HepG2 (cell line): Measurements from ENCODE around the gene ANKRD52. TPM values are rescaled to one million over a fixed set of nuclear protein-coding genes. Genes with fewer than 3 reads are reported as not detected.

Source experiments
- BRF2 ChIP-seq: sonication (generic); formaldehyde crosslinking; IDR thresholded peaks from 2 replicates; pipeline ENCODE4 v1.8.1; 2022; ENCODE audit warnings: mild to moderate bottlenecking, missing genetic modification reagents
- EP300 ChIP-seq, 3 experiments: sonication (generic) in 1 of 3; formaldehyde crosslinking in 1 of 3; IDR thresholded peaks; 2 replicates each; pipeline versions ENCODE4 v1.5.1 to v1.6.1; 2011 to 2020; ENCODE audit warnings: low read depth in 2 of 3, low read length in 2 of 3, borderline replicate concordance in 1 of 3, improper control_type of control experiment in 1 of 3, mild to moderate bottlenecking in 1 of 3, missing genetic modification reagents in 1 of 3, moderate library complexity in 1 of 3
- HDAC1 ChIP-seq: sonication (generic); formaldehyde crosslinking; IDR thresholded peaks from 2 replicates; pipeline ENCODE4 v1.5.1; 2020; ENCODE audit warnings: mild to moderate bottlenecking, missing genetic modification reagents
- HNRNPL ChIP-seq: fragments of 200-400 bp; formaldehyde crosslinking; IDR thresholded peaks from 2 replicates; pipeline ENCODE4 v1.6.1; 2017; ENCODE audit warnings: mild to moderate bottlenecking, low read depth, low read length
- MED13 ChIP-seq: sonication (generic); formaldehyde crosslinking; IDR thresholded peaks from 2 replicates; pipeline ENCODE4 v1.5.0; 2020; ENCODE audit warnings: missing genetic modification reagents
- MZF1 ChIP-seq: sonication (generic); formaldehyde crosslinking; IDR thresholded peaks from 2 replicates; pipeline ENCODE4 v1.8.1; 2023; ENCODE audit warnings: mild to moderate bottlenecking, missing genetic modification reagents, borderline replicate concordance
- NR2F6 ChIP-seq, 2 experiments: IDR thresholded peaks; 2 replicates each; pipeline ENCODE4 v1.6.1; 2016; ENCODE audit warnings: antibody characterized with exemption in 1 of 2, mild to moderate bottlenecking in 1 of 2
- NR3C1 ChIP-seq: sonication (generic); formaldehyde crosslinking; IDR thresholded peaks from 2 replicates; pipeline ENCODE4 v1.4.0; 2020; ENCODE audit warnings: missing genetic modification reagents
- REST ChIP-seq, 2 experiments: IDR thresholded peaks; 2 replicates each; pipeline ENCODE4 v1.6.1; 2011 to 2012; ENCODE audit warnings: low read length in 2 of 2, borderline replicate concordance in 1 of 2, low read depth in 1 of 2, mild to moderate bottlenecking in 1 of 2, moderate library complexity in 1 of 2
- TOE1 ChIP-seq: sonication (generic); formaldehyde crosslinking; IDR thresholded peaks from 2 replicates; pipeline ENCODE4 v1.4.0; 2020; ENCODE audit warnings: mild to moderate bottlenecking, missing genetic modification reagents
- ZFY ChIP-seq: sonication (generic); formaldehyde crosslinking; IDR thresholded peaks from 2 replicates; pipeline ENCODE4 v1.4.0; 2020; ENCODE audit warnings: missing genetic modification reagents
- ZNF124 ChIP-seq: sonication (generic); formaldehyde crosslinking; IDR thresholded peaks from 2 replicates; pipeline ENCODE4 v1.4.0; 2020; ENCODE audit warnings: missing genetic modification reagents
- ZNF362 ChIP-seq: sonication (generic); formaldehyde crosslinking; IDR thresholded peaks from 2 replicates; pipeline ENCODE4 v1.4.0; 2020; ENCODE audit warnings: missing genetic modification reagents, mild to moderate bottlenecking, borderline replicate concordance
- ZNF44 ChIP-seq: sonication (generic); formaldehyde crosslinking; IDR thresholded peaks from 2 replicates; pipeline ENCODE4 v1.5.1; 2020; ENCODE audit warnings: mild to moderate bottlenecking, missing genetic modification reagents
- ZNF460 ChIP-seq: sonication (generic); formaldehyde crosslinking; IDR thresholded peaks from 2 replicates; pipeline ENCODE4 v1.5.1; 2020; ENCODE audit warnings: missing genetic modification reagents, mild to moderate bottlenecking, borderline replicate concordance
- ZNF563 ChIP-seq: sonication (generic); formaldehyde crosslinking; IDR thresholded peaks from 2 replicates; pipeline ENCODE4 v1.8.0; 2022; ENCODE audit warnings: mild to moderate bottlenecking, moderate library complexity, missing genetic modification reagents
- ZNF7 ChIP-seq: IDR thresholded peaks from 2 replicates; pipeline ENCODE4 v1.6.1; 2016; ENCODE audit warnings: missing biosample characterization, missing genetic modification reagents
- polyA plus RNA-seq, 8 experiments: library from polyadenylated mRNA; depleted of rRNA in 3 of 8; stranded (reverse) in 7 of 8; unstranded in 1 of 8; fragments of >200 nt; fragmentation: Illumina TruSeq in 4 of 8; extraction: Trizol in 4 of 8; gene quantifications; 2 replicates each; pipeline versions ENCODE4 v1.2.1 to v1.2.3, GENCODE V29; 2011 to 2016; ENCODE audit warnings: low read depth in 4 of 8, missing spikeins in 1 of 8, mixed read lengths in 1 of 8; ENCODE audit not compliant: insufficient read depth in 1 of 8
- total RNA-seq, 5 experiments: library from RNA; depleted of rRNA; stranded (reverse); fragments of >200 nt; fragmentation: Illumina TruSeq; extraction: Trizol; gene quantifications; 2 replicates each; pipeline ENCODE4 v1.2.3, GENCODE V29; 2016; ENCODE audit warnings: low read depth in 1 of 5
- TF ChIP-seq, protein P1 (sequence below): IDR thresholded peaks from 2 replicates; pipeline ENCODE4 v1.6.1; 2012; ENCODE audit warnings: low read depth, low read length, improper control_type of control experiment
- TF ChIP-seq, protein P2 (sequence below): sonication (generic); formaldehyde crosslinking; conservative IDR thresholded peaks from 2 replicates; pipeline ENCODE4 v1.4.0; 2020; ENCODE audit warnings: missing genetic modification reagents

ANKRD52 gene
- total and polyA plus RNA-seq, 2 of the 13 experiments (the other 11 are each of a cell fraction or from before 2014, with no cell fraction given), result 7.8 to 9.2 TPM

GRCh38 chr12:56189099-56189917, 68.9 kb downstream of the ANKRD52 start, which contains the start of gene SMARCC2 (continued):
- TF ChIP-seq NR2F6 (IDR thresholded peaks at IDR 0.05) (no peak), NR2F6 (CRISPR knock-in tag; IDR thresholded peaks at IDR 0.05) (peak; percentile 24; the same call in 1 of the 2 replicates), MZF1 (no peak), ZNF460 (CRISPR knock-in tag) (no peak), MED13 (CRISPR knock-in tag) (no peak), EP300 (IDR thresholded peaks at IDR 0.05; ENCODE audit: low read depth in 2 of 2, low read length in 2 of 2) (no peak), EP300 (CRISPR knock-in tag; IDR thresholded peaks at IDR 0.05; ENCODE audit: borderline replicate concordance) (no peak), ZFY (peak; percentile 60; the same call in 1 of the 2 replicates), ZNF362 (no peak), ZNF124 (CRISPR knock-in tag) (no peak; the same call in 1 of the 2 replicates), BRF2 (no peak), ZNF563 (peak; percentile 64; the same call in 1 of the 2 replicates), NR3C1 (CRISPR knock-in tag) (no peak), TOE1 (CRISPR knock-in tag) (peak; percentile 21; the same call in 1 of the 2 replicates), HDAC1 (no peak; the same call in 1 of the 2 replicates), ZNF44 (CRISPR knock-in tag) (no peak), REST (IDR thresholded peaks at IDR 0.05; ENCODE audit: borderline replicate concordance in 1 of 2, low read depth in 1 of 2, low read length in 2 of 2) (0 out of 4 replicates have a peak, but pooled peaks of 1 of the 2 experiments have one; percentile 7), ZNF7 (no peak), HNRNPL (no peak)
- TF ChIP-seq, protein P1, sequence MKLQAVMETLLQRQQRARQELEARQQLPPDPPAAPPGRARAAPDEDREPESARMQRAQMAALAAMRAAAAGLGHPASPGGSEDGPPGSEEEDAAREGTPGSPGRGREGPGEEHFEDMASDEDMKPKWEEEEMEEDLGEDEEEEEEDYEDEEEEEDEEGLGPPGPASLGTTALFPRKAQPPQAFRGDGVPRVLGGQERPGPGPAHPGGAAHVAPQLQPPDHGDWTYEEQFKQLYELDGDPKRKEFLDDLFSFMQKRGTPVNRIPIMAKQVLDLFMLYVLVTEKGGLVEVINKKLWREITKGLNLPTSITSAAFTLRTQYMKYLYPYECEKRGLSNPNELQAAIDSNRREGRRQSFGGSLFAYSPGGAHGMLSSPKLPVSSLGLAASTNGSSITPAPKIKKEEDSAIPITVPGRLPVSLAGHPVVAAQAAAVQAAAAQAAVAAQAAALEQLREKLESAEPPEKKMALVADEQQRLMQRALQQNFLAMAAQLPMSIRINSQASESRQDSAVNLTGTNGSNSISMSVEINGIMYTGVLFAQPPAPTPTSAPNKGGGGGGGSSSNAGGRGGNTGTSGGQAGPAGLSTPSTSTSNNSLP, result no peak
- TF ChIP-seq, protein P2, sequence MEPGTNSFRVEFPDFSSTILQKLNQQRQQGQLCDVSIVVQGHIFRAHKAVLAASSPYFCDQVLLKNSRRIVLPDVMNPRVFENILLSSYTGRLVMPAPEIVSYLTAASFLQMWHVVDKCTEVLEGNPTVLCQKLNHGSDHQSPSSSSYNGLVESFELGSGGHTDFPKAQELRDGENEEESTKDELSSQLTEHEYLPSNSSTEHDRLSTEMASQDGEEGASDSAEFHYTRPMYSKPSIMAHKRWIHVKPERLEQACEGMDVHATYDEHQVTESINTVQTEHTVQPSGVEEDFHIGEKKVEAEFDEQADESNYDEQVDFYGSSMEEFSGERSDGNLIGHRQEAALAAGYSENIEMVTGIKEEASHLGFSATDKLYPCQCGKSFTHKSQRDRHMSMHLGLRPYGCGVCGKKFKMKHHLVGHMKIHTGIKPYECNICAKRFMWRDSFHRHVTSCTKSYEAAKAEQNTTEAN (CRISPR knock-in tag), result no peak
